GM21717 (cell line): ENCODE measurements around the gene SMYD1.

Experiments
- ATAC-seq: cut with Tn5 transposase; IDR thresholded peaks from one replicate; pipeline ENCODE4 v1.9.1; 2021; ENCODE audit warnings: mild to moderate bottlenecking, moderate library complexity; ENCODE audit not compliant: unreplicated experiment

SMYD1 gene

GRCh38 chr2:88086401-88086800, 18.8 kb downstream of the SMYD1 start:
- ATAC-seq, result no peak

GRCh38 chr2:88087073-88087472, 19.4 kb downstream of the SMYD1 start:
- ATAC-seq, result no peak

- ATAC-seq, result no peak
Measured at GRCh38 chr2:88087763-88088162, 20.1 kb downstream of the SMYD1 start.

GRCh38 chr2:88088999-88089398, 21.4 kb downstream of the SMYD1 start:
- no peak for ATAC-seq

GRCh38 chr2:88090446-88091283, 23.0 kb downstream of the SMYD1 start:
- ATAC-seq, result no peak

- no peak for ATAC-seq
Measured at GRCh38 chr2:88091943-88092342, 24.3 kb downstream of the SMYD1 start.

- no peak for ATAC-seq
Measured at GRCh38 chr2:88092773-88093172, 25.1 kb downstream of the SMYD1 start.

GRCh38 chr2:88095022-88095421, 27.4 kb downstream of the SMYD1 start:
- ATAC-seq, result no peak

- ATAC-seq, result no peak
Measured at GRCh38 chr2:88096708-88097107, 29.1 kb downstream of the SMYD1 start.

- no peak for ATAC-seq
Measured at GRCh38 chr2:88097192-88097591, 29.6 kb downstream of the SMYD1 start.

GRCh38 chr2:88097891-88098557, 30.4 kb downstream of the SMYD1 start:
- no peak for ATAC-seq

GRCh38 chr2:88098558-88098900, 30.9 kb downstream of the SMYD1 start:
- ATAC-seq, result no peak

GRCh38 chr2:88099798-88100488, 32.3 kb downstream of the SMYD1 start:
- ATAC-seq, result no peak

- ATAC-seq, result no peak
Measured at GRCh38 chr2:88100489-88100858, 32.8 kb downstream of the SMYD1 start.

GRCh38 chr2:88108796-88109195, 41.2 kb downstream of the SMYD1 start:
- no peak for ATAC-seq

- ATAC-seq, result no peak
Measured at GRCh38 chr2:88110830-88111229, 43.2 kb downstream of the SMYD1 start.

GRCh38 chr2:88113069-88113468, 45.4 kb downstream of the SMYD1 start:
- ATAC-seq, result no peak

GRCh38 chr2:88114889-88115288, 47.3 kb downstream of the SMYD1 start:
- no peak for ATAC-seq

GRCh38 chr2:88115825-88116518, 48.3 kb downstream of the SMYD1 start:
- ATAC-seq, result no peak

- ATAC-seq, result no peak
Measured at GRCh38 chr2:88116669-88117432, 49.2 kb downstream of the SMYD1 start.

GRCh38 chr2:88117973-88118372, 50.3 kb downstream of the SMYD1 start:
- no peak for ATAC-seq
